DOHH2 (cell line): ENCODE measurements around the gene SEC61B.

Experiments
- H3F3A ChIP-seq: fragments of 200-600 bp; sonication (generic), shearing (Covaris generic); 2 replicates; pipeline ENCODE4 v1.6.0; 2016; ENCODE audit warnings: antibody characterized with exemption, mild to moderate bottlenecking; ENCODE audit not compliant: control insufficient read depth, insufficient read depth
- H3K27ac ChIP-seq: fragments of 200-600 bp; sonication (generic); 2 replicates; pipeline ENCODE4 v1.5.1; 2014; ENCODE audit warnings: low read depth, mild to moderate bottlenecking, low read length, moderate library complexity
- H3K27me3 ChIP-seq: fragments of 200-600 bp; sonication (generic); 2 replicates; pipeline ENCODE4 v1.6.1; 2014; ENCODE audit warnings: mild to moderate bottlenecking, low read length, mixed read lengths; ENCODE audit not compliant: control insufficient read depth
- H3K36me3 ChIP-seq: fragments of 200-600 bp; sonication (generic); 2 replicates; pipeline ENCODE4 v1.6.1; 2014; ENCODE audit warnings: mild to moderate bottlenecking, low read length, moderate library complexity, mixed read lengths; ENCODE audit not compliant: control insufficient read depth
- H3K4me1 ChIP-seq: fragments of 200-600 bp; sonication (generic); 2 replicates; pipeline ENCODE4 v1.6.1; 2014; ENCODE audit warnings: mild to moderate bottlenecking, low read length, mixed read lengths; ENCODE audit not compliant: control insufficient read depth
- H3K4me2 ChIP-seq: fragments of 200-600 bp; sonication (generic); 2 replicates; pipeline ENCODE4 v1.6.0; 2014; ENCODE audit warnings: mild to moderate bottlenecking, low read length, moderate library complexity
- H3K4me3 ChIP-seq: fragments of 200-600 bp; sonication (generic); 2 replicates; pipeline ENCODE4 v1.5.1; 2014; ENCODE audit warnings: mild to moderate bottlenecking, low read length, mixed read lengths
- H3K79me2 ChIP-seq: fragments of 200-600 bp; sonication (generic); 2 replicates; pipeline ENCODE4 v1.6.1; 2014; ENCODE audit warnings: mild to moderate bottlenecking, low read length, mixed read lengths; ENCODE audit not compliant: control insufficient read depth
- H3K9me2 ChIP-seq: fragments of 200-600 bp; sonication (generic); replicated peaks from 2 replicates; pipeline ENCODE4 v1.6.1; 2014; ENCODE audit warnings: mild to moderate bottlenecking, low read length, mixed read lengths; ENCODE audit not compliant: control insufficient read depth
- H3K9me3 ChIP-seq: fragments of 200-600 bp; sonication (generic); 2 replicates; pipeline ENCODE4 v1.6.1; 2014; ENCODE audit warnings: antibody characterized with exemption, low read length, mixed read lengths; ENCODE audit not compliant: control insufficient read depth, insufficient read depth
- H4K20me1 ChIP-seq: fragments of 200-600 bp; sonication (generic); 2 replicates; pipeline ENCODE4 v1.6.0; 2014; ENCODE audit warnings: low read depth, mild to moderate bottlenecking, antibody characterized with exemption, low read length, moderate library complexity; ENCODE audit not compliant: control insufficient read depth, insufficient read depth
- EZH2phosphoT487 ChIP-seq: fragments of 200-600 bp; sonication (generic); IDR thresholded peaks from 2 replicates; pipeline ENCODE4 v1.6.1; 2017; ENCODE audit warnings: borderline replicate concordance, mild to moderate bottlenecking, antibody characterized with exemption, low read length, moderate library complexity, mixed read lengths
- TF ChIP-seq, protein P1 (sequence below): fragments of 200-600 bp; sonication (generic); IDR thresholded peaks from one replicate; pipeline ENCODE4 v1.5.1; 2014; ENCODE audit warnings: antibody characterized with exemption, mild to moderate bottlenecking, low read depth, low read length; ENCODE audit not compliant: poor library complexity, severe bottlenecking

SEC61B gene

DNA sequence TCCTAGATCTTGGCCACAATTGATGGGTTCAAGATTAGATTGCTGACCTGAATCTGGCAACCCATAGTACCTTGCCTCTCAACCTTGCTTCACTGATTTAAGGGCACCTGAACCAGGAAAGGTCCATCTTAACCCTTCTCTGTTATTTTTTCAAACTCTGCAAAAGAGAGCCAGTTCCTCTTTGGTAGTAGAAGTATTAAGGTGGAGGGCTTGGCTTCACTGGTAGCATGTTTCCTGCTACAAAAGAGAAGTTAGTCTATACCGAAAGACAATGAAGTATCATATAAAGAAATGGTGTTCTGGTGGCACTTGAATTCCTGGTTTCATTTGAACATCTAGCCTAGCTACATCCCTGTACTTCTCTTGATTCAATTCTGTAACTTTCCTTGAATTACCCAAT is 8.9 kb upstream of the SEC61B start:
- Histone ChIP-seq H3K36me3 (peaks cover 27% of the 10 kb centered on the region), H3K4me2 (no peak overlapping the region), H3K27me3 (0 out of 2 replicates have a peak, but pooled peaks cover 3% of the 10 kb centered on the region), H3F3A (no peaks in the 10 kb centered on the region), H3K9me2 (no peaks in the 10 kb centered on the region), H4K20me1 (no peaks in the 10 kb centered on the region), H3K79me2 (peaks cover 28% of the 10 kb centered on the region), H3K4me1 (0 out of 2 replicates have a peak, but pooled peaks cover 3% of the 10 kb centered on the region), H3K27ac (no peak overlapping the region), H3K4me3 (no peak overlapping the region), H3K9me3 (no peaks in the 10 kb centered on the region)
- no peak for TF ChIP-seq EZH2phosphoT487
- TF ChIP-seq, protein P1, sequence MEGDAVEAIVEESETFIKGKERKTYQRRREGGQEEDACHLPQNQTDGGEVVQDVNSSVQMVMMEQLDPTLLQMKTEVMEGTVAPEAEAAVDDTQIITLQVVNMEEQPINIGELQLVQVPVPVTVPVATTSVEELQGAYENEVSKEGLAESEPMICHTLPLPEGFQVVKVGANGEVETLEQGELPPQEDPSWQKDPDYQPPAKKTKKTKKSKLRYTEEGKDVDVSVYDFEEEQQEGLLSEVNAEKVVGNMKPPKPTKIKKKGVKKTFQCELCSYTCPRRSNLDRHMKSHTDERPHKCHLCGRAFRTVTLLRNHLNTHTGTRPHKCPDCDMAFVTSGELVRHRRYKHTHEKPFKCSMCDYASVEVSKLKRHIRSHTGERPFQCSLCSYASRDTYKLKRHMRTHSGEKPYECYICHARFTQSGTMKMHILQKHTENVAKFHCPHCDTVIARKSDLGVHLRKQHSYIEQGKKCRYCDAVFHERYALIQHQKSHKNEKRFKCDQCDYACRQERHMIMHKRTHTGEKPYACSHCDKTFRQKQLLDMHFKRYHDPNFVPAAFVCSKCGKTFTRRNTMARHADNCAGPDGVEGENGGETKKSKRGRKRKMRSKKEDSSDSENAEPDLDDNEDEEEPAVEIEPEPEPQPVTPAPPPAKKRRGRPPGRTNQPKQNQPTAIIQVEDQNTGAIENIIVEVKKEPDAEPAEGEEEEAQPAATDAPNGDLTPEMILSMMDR, result no peak

DNA sequence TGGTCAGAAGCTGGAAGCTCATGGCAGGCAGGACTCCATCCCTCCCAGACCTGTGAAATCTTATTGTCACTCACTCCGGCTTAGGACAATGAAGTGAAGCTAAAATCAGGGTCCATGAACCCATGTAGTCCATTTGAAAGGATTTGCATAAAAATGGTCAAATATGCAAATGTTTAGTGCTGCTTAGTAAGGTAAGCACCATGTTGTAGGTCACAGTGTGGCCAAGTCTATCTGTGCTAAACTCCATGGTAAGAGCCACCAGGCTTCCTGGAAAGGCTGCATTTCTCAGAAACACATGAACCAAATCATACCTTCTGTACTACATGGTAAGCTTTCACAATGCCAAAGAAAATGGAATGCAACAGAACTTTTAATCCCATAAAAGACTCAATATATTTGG is 6.0 kb upstream of the SEC61B start:
- Histone ChIP-seq H4K20me1 (peaks cover 8% of the 10 kb centered on the region; the same call in 1 of the 2 replicates), H3K9me3 (no peaks in the 10 kb centered on the region), H3K27ac (no peak overlapping the region), H3K36me3 (peaks cover 41% of the 10 kb centered on the region), H3K79me2 (peaks cover 57% of the 10 kb centered on the region), H3K4me3 (no peak overlapping the region), H3F3A (no peaks in the 10 kb centered on the region), H3K4me2 (no peak overlapping the region), H3K4me1 (peaks cover 11% of the 10 kb centered on the region), H3K27me3 (no peaks in the 10 kb centered on the region), H3K9me2 (no peaks in the 10 kb centered on the region)
- TF ChIP-seq, protein P1, result no peak
- no peak for TF ChIP-seq EZH2phosphoT487

DNA sequence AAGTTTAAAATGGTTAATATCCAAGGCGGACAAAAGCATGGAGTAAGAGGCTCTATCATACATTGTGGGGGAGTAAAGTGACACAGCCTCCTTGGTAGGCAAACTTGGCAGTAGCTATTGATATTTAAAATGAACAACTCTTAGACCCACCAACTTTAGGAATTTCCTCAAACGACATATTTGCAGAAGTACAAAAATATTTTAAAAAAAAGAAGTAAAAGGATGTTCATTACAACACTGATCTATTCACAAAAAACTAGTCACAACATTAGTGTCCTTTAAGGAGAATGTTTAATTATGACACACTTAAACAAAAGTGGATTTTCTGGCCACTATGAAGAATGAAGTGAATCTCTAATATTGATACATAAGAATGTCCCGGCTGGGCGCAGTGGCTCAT is 2.1 kb upstream of the SEC61B start:
- H3K4me3 ChIP-seq, result peak overlapping the region; percentile 11
- H3K9me2 ChIP-seq, result no peaks in the 10 kb centered on the region
- no peak overlapping the region for H3K27ac ChIP-seq
- H3K79me2 ChIP-seq, result peaks cover 96% of the 10 kb centered on the region
- no peaks in the 10 kb centered on the region for H3K27me3 ChIP-seq
- H3K4me1 ChIP-seq, result peaks cover 33% of the 10 kb centered on the region
- H3K36me3 ChIP-seq, result peaks cover 66% of the 10 kb centered on the region
- TF ChIP-seq EZH2phosphoT487, result no peak
- TF ChIP-seq, protein P1, result no peak
- no peaks in the 10 kb centered on the region for H3K9me3 ChIP-seq
- no peaks in the 10 kb centered on the region for H3F3A ChIP-seq
- peak overlapping the region; percentile 92 for H3K4me2 ChIP-seq
- peaks cover 11% of the 10 kb centered on the region; the same call in 1 of the 2 replicates for H4K20me1 ChIP-seq
